T follicular helper cell (primary cell): ENCODE results near the gene PEX14.

Experiments used
- DNase-seq: peaks from one replicate; pipeline ENCODE4 v3.0.0-alpha.2; 2020; ENCODE audit warnings: low read depth

The PEX14 gene

DNA sequence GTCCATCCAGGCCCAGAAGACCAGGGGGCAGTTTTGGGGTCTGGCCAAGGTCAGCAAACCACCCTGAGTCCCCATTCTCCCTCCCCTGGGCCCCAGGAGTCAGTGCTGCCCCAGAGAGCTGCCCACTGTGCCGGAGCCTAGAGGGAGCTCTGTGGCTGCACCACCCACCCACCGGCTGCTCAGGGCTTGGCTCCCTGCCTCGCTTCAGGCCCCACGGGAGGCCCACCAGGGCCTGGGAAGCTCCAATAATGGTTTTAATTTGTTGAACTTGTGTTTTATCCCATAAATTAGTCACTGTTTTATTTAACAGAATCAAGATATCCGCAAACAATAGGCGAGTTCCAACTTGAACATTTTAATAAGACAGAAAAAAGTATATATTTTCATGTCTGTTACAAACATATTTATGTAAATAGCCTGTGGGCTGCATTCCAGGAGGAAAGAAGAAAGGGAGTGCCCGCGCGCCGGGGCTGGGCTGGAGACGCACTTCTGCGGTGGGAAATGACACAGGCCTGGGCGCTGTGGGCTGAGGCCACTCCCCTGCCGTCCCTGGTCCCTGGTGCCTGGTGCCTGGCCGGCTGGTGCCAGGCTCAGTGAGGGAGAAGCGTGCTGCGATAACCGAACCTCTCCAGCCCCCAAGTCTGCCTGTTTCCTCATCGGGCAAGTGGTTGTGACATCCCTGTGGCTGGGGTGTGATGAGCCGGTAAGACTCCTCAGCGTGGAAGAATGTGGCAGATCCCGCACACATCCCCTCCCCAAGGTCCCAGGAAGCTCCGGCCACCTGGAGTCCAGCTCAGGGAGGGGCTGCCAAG is 160.5 kb downstream of the PEX14 start:
- DNase-seq: no peak

DNA sequence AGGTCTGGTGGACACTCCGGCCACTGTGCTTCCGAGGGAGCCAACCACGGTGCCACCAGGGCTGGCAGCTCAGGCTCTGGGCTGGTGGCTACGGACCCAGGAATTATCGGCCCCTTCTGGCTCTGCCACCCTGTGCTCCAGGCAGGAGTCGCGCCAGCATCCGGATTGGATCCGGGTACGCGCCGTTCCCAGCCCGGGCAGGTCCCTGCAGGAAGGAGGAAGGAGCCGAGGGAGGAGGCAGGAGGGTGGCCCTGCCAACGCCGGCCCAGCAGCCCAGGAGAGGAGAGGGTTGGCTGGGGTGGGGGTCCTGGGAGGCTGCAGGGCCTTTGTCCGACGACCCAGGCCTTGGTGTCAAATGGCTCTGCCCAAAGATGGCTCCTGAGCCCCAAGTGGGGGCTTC is 161.2 kb downstream of the PEX14 start:
- no peak for DNase-seq

DNA sequence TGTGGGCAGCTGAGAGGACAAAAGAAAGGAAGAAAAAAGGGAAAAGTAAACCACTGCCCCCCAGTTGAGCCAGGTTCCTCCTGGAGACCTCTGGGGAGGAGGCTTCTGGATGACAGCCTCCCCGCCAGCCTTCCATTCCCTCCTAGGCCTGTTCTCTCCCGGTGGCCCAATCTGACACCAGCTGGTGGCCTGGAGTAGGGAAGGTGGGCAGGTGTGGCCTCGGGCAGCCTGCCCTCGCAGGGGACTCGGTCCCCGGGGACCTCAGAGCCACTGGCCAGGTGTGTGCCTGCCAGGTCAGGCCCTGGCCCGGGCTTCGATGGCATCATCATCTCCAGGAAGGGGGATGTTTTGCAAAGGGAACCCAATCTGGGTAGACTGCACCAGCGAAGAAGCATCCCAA is 162.7 kb downstream of the PEX14 start:
- no peak for DNase-seq

DNA sequence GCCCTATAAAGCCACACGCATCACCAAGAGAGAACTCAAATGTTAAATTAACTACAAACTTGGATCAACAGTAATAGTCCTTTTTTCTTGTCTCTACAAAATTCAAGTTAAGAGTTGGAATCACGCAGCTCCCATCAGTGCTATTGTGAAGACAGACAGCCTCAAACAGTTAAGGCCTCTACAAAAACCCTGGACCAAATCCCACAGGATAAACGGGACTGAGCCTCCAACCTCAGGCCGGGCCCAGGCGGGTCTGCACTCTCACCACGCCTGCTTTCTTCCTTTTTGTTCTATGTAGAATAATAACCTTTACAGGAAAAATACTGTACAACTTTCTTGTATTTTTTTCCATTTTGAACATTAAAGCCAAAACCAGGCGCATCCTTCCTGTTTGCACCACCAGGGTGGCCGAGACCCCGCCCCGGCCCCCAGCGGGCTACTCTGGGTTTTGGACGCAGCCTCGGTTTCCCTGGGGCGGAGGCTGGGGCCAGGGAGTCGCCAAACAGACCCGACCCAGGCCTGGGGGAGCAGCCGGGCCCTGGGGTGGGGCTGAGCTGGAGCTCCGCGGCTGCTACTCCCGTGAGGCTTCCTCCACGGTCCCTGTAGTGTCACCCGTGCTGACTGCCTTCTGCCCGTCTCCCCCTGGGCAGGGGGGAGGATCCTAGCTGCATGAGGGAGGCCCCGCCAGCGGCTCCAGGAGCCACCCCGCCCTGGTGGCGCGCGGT is 163.2 kb downstream of the PEX14 start:
- DNase-seq: no peak

DNA sequence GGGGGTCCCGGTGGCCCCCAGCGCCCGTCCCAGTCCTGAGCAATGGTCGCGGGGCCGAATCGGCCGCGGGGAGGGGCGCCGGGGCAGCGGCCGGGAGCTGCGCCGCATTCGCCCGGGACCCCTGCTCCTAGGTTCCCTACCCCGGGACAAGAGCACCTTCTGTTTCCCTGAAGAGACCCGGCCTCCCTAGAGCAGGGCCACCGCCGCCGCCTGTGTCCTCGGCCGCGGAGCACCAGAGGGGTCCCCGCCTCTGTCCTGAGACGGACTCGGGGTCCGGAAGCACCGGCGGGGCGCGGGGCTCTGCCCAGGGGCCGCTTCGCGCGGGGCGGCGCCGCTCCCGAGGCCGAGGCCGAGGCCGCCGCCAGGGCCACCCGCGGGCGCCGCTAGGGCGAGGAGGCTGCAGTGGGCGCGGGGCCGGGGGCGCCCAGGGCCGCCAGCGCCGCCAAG is 163.8 kb downstream of the PEX14 start:
- no peak for DNase-seq

DNA sequence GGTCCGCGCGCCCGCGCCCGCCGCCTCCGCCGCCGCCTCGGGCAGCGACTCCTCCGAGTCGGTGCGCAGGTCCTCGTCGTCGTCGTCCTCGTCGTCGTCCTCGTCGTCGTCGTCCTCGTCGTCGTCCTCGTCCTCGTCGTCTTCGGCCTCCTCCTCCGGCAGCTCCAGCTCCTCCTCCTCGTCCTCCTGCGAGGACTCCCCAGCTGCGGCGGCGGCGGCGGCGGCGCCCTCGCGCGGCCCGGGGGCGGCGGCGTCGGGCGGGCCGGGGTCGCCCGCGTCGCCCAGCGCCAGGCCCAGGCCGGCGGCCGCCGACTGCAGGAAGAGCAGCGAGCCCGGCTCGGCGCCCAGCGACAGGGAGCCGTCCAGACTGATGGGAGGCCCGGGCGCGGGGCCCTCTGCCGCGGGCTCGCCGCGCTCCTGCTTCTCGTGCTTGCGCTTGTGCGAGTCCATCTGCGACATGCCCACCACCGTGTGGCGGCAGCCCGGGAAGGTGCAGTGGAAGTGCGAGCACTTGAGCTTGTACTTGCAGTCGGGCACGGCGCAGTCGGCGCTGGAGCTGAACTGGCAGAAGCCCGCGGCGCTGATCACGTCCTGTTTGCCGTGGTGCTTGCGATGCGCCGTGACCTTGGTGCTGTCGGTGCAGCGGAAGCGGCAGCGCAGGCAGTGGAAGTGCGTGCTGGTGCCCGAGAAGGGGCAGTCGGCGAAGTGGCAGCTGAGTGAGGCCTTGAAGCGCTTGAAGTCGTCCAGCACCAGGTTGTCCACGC is 164.4 kb downstream of the PEX14 start:
- no peak for DNase-seq

DNA sequence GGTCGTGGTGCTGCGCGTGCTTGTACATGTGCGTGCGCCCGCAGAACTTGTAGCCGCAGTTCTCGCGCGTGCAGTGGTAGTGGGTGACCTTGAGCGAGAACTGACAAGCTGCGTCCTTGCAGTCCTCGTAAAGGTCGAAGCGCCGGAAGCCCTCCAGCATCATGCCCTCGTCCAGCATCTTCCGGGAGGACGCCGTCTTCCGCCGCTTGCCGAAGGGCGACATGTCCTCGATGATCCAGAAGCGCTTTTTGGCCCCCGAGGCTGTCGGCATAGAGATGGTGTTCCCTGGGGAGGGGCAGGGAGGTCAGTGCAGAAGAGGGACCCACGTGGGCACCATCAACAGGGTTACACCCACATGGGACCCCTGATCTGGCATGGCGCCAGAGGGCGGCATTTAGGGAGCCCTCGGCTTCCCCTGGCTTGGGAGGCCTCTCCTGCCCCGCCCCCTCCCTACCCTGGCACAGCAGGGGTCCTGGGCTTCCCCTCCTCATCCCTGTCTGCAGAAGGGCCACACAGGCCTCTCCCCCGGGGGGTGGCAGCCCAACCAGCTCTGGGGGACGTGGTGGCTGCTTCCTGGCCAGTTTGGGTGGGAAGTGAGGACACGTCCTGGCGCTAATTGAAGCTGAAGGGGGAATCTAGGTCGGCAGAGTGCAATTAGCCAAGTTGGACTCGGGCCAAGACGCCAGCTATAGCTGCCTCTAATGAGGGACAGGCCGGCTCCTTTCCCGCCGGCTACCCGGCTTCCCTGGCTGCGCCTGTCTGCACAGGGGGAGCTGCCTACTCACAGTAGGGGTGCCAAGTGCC is 165.2 kb downstream of the PEX14 start:
- no peak for DNase-seq

DNA sequence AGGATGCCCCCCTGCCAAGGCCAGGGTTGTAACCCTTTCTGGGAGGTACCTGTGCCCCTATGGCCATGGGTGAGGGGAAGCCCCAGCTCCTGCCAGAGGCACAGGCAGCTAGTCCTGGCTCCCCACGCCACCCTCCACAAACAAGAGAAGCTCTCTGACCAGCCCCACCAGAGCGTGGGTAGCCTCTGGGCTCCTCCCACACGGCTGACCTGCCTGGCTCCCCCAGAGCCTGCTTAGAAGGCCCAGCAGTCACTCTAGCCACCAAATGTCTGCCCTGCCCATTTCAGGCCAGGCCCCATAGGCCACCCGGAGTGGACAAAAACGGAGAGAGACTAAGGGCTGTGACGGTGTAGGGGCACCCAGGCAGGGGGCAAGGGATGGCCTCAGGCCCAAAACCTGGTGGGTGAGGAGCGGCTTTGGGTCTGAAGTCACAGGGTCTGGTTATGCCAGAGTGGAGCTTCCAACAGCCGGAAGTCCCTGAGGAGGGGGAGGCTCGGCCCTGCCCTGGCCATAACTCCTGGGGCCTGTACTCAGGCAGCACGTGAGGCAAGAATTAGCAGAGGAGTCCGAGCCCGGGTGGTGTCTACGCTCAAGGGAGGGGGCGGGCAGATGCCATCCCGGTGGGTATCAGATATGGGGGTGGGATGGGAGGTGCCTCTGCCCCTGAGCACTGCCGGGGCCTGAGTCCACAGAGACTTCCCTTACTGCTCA is 166.2 kb downstream of the PEX14 start:
- no peak for DNase-seq

DNA sequence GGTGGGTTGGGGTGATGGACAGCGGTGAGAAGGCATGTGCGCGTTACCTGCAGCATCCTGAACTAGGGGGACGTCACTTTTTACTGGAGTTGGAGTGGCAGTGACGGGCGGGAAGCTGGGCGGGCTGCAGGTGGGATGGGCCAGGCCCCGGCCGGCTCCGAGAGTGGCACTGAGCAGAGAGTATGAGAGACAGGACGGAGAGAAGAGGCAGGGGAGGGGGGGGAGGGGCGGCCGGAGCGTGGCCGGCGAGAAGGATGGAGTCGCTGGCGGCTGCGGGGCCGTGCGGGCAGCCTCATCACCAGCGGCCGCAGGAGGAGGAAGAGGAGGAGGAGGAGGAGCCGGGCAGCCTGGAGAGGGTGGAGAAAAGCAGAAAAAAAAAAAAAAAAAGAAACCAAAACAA is 167.2 kb downstream of the PEX14 start:
- no peak for DNase-seq

DNA sequence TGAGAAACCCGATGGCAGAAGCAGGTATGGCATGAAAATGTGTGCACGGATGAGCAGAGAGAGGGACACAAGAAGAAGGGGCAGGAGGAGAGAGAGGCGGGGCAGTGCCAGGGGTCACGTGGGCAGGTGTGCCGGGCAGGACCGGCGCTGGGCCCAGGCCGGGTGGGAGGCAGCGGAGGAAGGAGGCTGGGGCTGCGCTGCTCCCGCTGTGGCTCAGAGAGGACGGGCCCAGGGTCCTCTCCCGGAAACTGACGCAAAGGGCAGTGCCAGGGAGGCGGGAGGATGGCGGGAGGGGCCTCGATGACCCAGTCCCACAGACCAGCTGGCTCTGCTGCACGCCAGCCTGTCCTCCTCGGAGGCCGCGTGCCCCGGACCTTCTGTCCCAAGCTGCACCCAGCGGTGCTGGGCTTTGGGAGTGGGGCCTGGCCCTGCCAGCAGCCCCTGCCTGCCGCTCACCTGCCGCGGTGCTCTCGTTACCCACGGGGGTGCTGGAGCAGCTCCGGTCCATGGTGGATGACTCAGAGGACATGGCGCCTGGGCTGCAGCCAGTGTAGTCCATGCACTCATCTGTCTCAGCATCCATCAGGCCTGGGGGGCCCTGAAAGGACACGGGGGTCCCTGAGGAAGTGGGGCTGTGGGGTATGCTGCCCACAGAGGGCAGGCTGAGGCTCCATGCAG is 167.8 kb downstream of the PEX14 start:
- DNase-seq: no peak

DNA sequence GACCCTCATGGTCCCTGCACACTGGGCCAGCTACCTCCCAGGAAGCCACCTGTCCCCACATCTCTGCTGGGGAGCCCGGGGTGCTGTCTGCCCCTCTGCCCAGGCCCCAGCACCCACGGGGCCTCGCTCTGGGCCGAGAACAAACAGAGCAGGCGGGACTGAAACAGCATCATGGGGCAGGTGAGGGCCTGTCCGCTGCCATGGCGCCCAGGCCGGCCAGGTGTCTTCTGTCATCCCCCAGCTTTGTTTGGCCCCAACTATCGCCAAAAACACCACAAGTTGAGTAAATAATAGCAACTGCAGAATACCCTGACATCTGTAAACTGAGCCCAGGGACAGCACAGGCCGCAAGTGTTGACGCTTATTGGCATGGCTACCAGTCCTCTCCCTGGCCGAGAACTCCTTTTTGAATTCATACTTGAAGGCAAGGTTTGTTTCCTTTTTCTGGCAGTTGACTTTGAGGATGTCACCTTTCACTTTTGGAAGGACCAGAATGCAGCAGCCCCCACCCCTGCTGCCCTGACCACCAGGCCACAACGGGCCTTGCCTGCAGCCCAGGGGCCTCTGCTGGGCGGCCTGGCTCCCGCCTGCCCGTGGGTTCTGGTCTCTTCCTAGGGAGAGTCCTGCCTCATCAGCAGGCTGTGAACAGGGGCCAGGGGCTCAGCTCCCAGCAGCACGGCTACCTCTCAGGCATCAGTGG is 169.0 kb downstream of the PEX14 start:
- no peak for DNase-seq

DNA sequence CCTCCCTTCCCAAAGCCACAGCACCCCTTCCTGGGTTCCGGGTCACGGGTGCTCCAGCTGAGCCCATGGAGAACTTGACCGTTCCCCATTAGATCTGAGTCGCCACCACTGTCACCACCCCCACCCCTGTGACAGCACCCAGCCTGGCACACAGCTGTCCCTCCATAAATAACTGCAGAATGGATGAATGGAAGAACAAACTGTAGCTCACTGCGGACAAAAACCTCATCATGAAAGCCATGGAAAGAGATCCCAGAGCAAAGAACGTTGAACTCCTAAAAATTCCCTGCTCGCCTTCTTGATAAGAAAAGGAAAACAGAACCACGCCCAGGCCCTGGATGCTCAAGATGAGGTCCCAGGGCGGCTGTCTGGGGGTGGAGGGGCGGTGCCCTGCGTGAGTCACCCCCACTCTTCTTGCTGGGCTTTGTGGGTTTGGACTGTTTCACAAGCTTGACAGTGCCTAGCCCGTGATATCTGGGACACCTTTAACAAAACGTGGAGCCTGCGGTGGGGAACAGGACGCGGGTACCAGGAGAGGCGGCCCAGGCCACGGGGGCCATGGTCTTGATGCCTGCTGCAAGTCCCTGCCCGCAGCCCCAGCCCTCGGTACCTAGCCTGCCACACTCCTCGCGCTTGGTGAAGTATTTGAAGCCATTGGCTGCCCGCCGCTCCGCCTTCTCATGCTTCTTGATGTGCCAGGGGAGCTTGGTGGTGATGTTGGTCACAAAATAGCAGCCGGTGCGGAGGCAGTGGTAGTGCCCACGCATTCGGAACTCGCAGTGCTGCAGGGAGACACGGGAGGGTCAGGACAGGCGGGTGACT is 169.8 kb downstream of the PEX14 start:
- DNase-seq: no peak

DNA sequence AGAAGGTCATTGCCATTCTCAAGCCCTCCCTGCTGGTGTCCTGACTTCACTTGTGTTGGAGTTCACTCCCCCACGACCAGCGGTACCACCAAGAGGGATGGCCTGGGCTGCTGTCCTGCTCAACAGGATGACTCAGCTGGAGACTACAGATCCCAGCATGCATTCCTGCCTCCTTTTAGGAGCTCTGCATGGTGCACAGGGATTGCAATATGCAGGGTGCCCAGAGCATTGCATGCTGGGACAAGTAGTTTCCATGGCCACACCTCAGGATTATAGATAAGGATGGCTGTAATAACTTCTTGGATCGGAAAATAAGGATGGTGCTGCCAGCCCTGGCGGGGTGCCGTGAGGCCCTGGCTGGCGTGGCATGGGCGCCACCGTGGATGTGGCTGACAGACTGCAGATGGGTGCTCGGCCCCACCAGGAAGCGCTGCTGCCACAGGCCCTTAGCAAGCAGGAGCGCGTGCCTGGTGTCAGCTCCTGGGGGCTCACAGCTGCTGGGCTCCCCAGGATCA is 171.7 kb downstream of the PEX14 start:
- no peak for DNase-seq

DNA sequence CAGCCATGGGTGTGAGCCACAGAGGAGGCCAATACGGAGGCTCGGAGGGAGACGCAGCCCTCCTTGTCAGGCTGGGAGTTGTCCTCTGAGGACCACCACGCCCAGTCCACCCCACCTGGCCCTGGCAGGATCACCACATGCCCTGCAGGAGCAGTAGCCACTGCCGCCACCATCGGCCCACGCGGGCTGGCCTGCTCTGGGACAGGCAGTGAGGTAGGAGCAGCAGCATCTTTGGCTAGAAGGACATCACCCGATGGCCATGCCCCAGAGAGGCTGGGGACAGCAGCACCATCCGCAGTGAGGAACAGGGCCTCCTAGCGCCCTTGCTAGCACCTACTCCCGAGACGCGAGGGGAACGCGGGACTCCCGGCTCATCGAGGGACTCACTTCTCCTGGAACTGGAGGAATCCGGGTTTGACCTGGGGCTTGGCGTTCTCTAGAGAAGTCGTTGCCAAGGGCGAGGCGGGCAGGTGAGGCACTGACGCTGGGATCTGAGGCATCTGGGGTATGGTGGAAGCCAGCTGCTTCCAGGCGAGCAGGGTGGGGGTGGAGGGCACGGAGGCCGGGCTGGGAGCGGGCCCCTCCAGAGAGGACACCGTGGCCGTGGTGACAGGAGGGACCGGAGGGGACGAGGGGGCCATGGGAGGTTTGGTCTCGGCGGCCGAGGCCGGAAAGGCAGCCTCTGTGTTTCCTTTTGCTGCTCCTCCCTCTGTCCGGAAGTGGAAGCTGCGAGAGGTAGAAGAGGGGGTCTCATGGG is 172.8 kb downstream of the PEX14 start:
- no peak for DNase-seq

DNA sequence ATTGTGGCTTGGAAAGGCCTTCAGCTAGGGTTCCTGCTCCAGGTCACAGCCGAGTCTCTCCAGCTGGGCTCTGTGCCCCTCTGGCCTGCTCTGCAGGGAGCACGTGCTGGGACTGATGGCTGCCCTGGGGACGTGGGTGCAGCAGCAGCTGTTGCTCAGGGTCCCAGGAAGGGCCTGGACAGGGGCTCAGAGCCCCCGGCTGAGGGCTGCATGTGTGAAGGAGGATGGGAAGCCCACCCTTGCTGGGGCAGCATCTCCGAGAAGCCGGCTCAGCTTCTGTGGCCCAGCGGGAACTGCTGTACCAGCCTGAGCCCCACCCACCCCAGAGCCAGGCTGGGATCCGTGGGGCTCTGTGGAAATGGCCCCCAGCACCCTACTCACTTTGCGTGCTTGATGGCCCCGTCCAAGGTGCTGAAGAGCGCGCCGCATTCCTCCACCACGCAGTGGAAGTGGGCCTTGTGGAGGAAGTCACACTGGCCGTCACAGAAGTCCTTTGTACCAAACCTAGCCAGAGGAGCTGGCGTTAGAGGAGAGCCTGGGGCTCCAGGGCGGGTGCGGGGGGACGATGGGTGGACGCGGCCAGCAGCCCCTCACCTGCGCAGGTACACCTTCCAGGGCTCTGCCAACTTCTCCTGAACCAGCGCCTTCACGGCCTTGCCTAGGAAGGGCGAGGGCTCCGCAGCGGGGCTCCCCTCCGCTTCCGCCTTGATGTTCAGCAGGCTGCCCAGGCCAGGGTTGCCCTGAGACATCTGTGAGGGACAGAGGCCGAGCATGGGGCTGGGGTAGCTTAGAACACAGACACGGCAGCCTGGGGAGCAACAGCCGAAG is 174.2 kb downstream of the PEX14 start:
- no peak for DNase-seq

DNA sequence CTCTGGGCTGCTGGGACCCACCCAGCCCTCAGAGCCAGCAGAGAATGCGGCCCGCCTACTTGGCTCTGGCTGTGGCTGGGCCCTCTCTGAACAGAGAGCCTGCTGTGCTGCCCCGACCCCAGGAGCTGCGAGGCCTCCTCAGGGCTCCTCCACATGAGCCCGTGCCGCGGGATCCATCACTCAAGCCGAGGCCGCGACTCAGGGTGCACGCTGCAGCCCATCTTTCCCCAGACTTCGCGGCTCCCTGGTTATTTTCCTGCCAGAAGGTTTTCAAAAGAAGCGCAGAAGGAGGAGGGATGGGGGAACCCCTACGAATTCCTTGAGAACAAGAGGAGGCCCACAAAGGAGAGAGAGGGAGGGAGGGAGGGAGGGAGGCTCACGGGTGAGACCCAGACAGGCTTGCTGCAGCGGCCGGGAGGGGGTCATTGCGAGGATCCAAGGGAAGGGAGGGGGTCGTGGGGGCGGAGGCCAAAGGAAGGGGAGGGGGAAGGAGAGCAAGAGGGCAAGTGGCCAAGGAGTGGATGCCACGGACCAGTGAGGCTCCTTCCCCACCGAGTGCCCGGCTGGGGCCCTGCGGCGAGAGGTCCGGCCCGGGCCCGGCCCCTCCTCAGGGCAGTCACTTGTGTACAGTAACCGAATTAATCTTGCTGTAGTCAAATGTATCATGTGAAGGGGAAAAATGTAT is 174.9 kb downstream of the PEX14 start:
- no peak for DNase-seq
